ENCODE results near the gene CPT1C.

Gene CPT1C

GRCh38 chr19:49699364-49699763 lies 8.4 kb downstream of the CPT1C start:
- H3K27ac ChIP-seq = no peak overlapping the region
- no peak for TF ChIP-seq ZFX (IDR thresholded peaks at IDR 0.05; ENCODE audit: borderline replicate concordance)
- TF ChIP-seq, protein P1, sequence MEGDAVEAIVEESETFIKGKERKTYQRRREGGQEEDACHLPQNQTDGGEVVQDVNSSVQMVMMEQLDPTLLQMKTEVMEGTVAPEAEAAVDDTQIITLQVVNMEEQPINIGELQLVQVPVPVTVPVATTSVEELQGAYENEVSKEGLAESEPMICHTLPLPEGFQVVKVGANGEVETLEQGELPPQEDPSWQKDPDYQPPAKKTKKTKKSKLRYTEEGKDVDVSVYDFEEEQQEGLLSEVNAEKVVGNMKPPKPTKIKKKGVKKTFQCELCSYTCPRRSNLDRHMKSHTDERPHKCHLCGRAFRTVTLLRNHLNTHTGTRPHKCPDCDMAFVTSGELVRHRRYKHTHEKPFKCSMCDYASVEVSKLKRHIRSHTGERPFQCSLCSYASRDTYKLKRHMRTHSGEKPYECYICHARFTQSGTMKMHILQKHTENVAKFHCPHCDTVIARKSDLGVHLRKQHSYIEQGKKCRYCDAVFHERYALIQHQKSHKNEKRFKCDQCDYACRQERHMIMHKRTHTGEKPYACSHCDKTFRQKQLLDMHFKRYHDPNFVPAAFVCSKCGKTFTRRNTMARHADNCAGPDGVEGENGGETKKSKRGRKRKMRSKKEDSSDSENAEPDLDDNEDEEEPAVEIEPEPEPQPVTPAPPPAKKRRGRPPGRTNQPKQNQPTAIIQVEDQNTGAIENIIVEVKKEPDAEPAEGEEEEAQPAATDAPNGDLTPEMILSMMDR (IDR thresholded peaks at IDR 0.05) = no peak

GRCh38 chr19:49700563-49700962 lies 9.6 kb downstream of the CPT1C start:
- no peak for TF ChIP-seq ZFX (IDR thresholded peaks at IDR 0.05; ENCODE audit: borderline replicate concordance)
- TF ChIP-seq, protein P1 (IDR thresholded peaks at IDR 0.05) = no peak
- H3K27ac ChIP-seq = no peak overlapping the region

- H3K27ac ChIP-seq = no peak overlapping the region
- TF ChIP-seq ZFX (IDR thresholded peaks at IDR 0.05; ENCODE audit: borderline replicate concordance) = no peak
- TF ChIP-seq, protein P1 (IDR thresholded peaks at IDR 0.05) = no peak
Observed at GRCh38 chr19:49701271-49701786, 10.4 kb downstream of the CPT1C start.

GRCh38 chr19:49704888-49705642 lies 14.1 kb downstream of the CPT1C start:
- no peak overlapping the region for H3K27ac ChIP-seq
- no peak for TF ChIP-seq ZFX (IDR thresholded peaks at IDR 0.05; ENCODE audit: borderline replicate concordance)
- TF ChIP-seq, protein P1 (IDR thresholded peaks at IDR 0.05) = no peak

- H3K27ac ChIP-seq = no peak overlapping the region
- no peak for TF ChIP-seq ZFX (IDR thresholded peaks at IDR 0.05; ENCODE audit: borderline replicate concordance)
- TF ChIP-seq, protein P1 (IDR thresholded peaks at IDR 0.05) = no peak
Observed at GRCh38 chr19:49705919-49706318, 15.0 kb downstream of the CPT1C start.

DNA sequence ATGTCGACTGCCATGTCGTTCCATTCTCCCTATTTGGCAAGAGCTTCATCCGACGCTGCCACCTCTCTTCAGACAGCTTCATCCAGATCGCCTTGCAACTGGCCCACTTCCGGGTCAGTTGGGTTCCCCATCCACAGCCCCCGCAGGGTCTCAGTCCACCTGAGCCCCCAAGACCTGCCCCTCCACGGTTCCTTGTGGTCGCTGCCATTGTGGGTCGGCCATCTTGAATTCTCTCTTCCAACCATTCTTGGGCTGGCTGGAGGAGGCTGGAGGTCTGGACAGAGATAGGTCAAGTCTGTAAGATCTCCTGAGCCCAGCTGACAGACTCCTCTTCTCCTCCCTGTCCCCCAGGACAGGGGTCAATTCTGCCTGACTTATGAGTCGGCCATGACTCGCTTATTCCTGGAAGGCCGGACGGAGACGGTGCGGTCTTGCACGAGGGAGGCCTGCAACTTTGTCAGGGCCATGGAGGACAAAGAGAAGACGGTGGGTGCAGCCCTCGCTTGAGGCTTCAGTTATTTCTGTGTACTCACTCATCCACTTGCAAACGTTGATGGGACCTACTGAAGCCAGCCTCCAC lies 19.5 kb downstream of the CPT1C start:
- TF ChIP-seq ZFX (IDR thresholded peaks at IDR 0.05; ENCODE audit: borderline replicate concordance) = no peak
- TF ChIP-seq, protein P1 (IDR thresholded peaks at IDR 0.05) = no peak
- no peak overlapping the region for H3K27ac ChIP-seq

- TF ChIP-seq ZFX (IDR thresholded peaks at IDR 0.05; ENCODE audit: borderline replicate concordance) = no peak
- TF ChIP-seq, protein P1 (IDR thresholded peaks at IDR 0.05) = no peak
- H3K27ac ChIP-seq = no peak overlapping the region
Observed at GRCh38 chr19:49712397-49712859, 21.5 kb downstream of the CPT1C start.
